A673 (cell line): ENCODE measurements around the gene SMARCC1. TPM values are rescaled to one million over a fixed set of nuclear protein-coding genes. Genes with fewer than 3 reads are reported as not detected.

Source experiments
- BruUV-seq: library from RNA; stranded (reverse); fragments of 400-500 nt; replicated peaks from 2 replicates; lab custom pipeline; 2021; lab: Mats Ljungman, UMichigan
- CTCF ChIA-PET: fragments of 300-600 bp; sonication (Branson Sonifier 250); formaldehyde crosslinking; loops from one replicate; lab custom pipeline; 2022; ENCODE audit warnings: antibody characterized with exemption; lab: Charles Lee
- POLR2A ChIA-PET: fragments of 300-600 bp; sonication (Branson Sonifier 250); formaldehyde crosslinking; loops from one replicate; lab custom pipeline; 2022; ENCODE audit warnings: antibody characterized with exemption; ENCODE audit not compliant: low non-redundant PET; lab: Charles Lee
- DNase-seq: peaks from one replicate; pipeline ENCODE4 v3.0.0-alpha.2; 2015; ENCODE audit warnings: low spot score
- H3K27ac ChIP-seq: fragments of 200-600 bp; sonication (generic); 2 replicates; pipeline ENCODE4 v1.5.1; 2016; ENCODE audit warnings: mixed run types, low read depth, mild to moderate bottlenecking, mixed read lengths, antibody characterized with exemption, low read length; ENCODE audit not compliant: poor library complexity, severe bottlenecking
- H3K27me3 ChIP-seq: fragments of 200-600 bp; sonication (generic); replicated peaks from 2 replicates; pipeline ENCODE4 v1.6.1; 2017; ENCODE audit warnings: mixed run types, low read depth, mild to moderate bottlenecking, mixed read lengths, antibody characterized with exemption, low read length; ENCODE audit not compliant: insufficient read depth, poor library complexity
- H3K36me3 ChIP-seq: fragments of 200-600 bp; sonication (generic); 2 replicates; pipeline ENCODE4 v1.6.1; 2016; ENCODE audit warnings: mixed run types, mild to moderate bottlenecking, mixed read lengths, antibody characterized with exemption, low read length; ENCODE audit not compliant: insufficient read depth, poor library complexity, severe bottlenecking
- H3K4me1 ChIP-seq: fragments of 200-600 bp; sonication (generic); 2 replicates; pipeline ENCODE4 v1.6.1; 2017; ENCODE audit warnings: mixed run types, mild to moderate bottlenecking, mixed read lengths, antibody characterized with exemption, low read length; ENCODE audit not compliant: insufficient read depth, poor library complexity, severe bottlenecking
- H3K4me3 ChIP-seq: fragments of 200-600 bp; sonication (generic); 2 replicates; pipeline ENCODE4 v1.5.1; 2016; ENCODE audit warnings: low read depth, mixed run types, mild to moderate bottlenecking, mixed read lengths, low read length; ENCODE audit not compliant: poor library complexity, severe bottlenecking
- H3K9me3 ChIP-seq: fragments of 200-600 bp; sonication (generic); 2 replicates; pipeline ENCODE4 v1.6.1; 2016; ENCODE audit warnings: mixed run types, low read depth, mild to moderate bottlenecking, mixed read lengths, antibody characterized with exemption, low read length; ENCODE audit not compliant: poor library complexity, severe bottlenecking
- EZH2 ChIP-seq: fragments of 200-600 bp; sonication (generic); IDR thresholded peaks from 2 replicates; pipeline ENCODE4 v1.6.1; 2017; ENCODE audit warnings: borderline replicate concordance, low read depth, mild to moderate bottlenecking, mixed read lengths, antibody characterized with exemption, low read length; ENCODE audit not compliant: poor library complexity, severe bottlenecking
- intact Hi-C: fragments of 100-400 bp; cut with micrococcal nuclease; formaldehyde crosslinking; loops from one replicate; pipeline ENCODE4 v1.10.0; 2022; ENCODE audit not compliant: unreplicated experiment
- total RNA-seq: library from RNA; stranded (reverse); gene quantifications from 2 replicates; pipeline ENCODE4 v1.2.3, GENCODE V29; 2021
- TF ChIP-seq, protein P1 (sequence below): fragments of 300-800, 200-600 bp; sonication (generic); conservative IDR thresholded peaks from 2 replicates; pipeline ENCODE4 v1.5.1; 2017; ENCODE audit warnings: low read depth, mild to moderate bottlenecking, antibody characterized with exemption, low read length, moderate library complexity, mixed read lengths

The SMARCC1 gene
- total RNA-seq, 1 experiment from 2014 or later, result 126 TPM

GRCh38 chr3:47824541-47825473 lies 43.1 kb upstream of the SMARCC1 start:
- Histone ChIP-seq H3K9me3 (no peaks in the 10 kb centered on the region), H3K4me1 (peaks cover 16% of the 10 kb centered on the region), H3K27ac (peak overlapping the region; percentile 88), H3K27me3 (no peaks in the 10 kb centered on the region), H3K36me3 (peaks cover 17% of the 10 kb centered on the region), H3K4me3 (peak overlapping the region; percentile 81)
- no TSS peak for BruUV-seq
- TF ChIP-seq, protein P1, sequence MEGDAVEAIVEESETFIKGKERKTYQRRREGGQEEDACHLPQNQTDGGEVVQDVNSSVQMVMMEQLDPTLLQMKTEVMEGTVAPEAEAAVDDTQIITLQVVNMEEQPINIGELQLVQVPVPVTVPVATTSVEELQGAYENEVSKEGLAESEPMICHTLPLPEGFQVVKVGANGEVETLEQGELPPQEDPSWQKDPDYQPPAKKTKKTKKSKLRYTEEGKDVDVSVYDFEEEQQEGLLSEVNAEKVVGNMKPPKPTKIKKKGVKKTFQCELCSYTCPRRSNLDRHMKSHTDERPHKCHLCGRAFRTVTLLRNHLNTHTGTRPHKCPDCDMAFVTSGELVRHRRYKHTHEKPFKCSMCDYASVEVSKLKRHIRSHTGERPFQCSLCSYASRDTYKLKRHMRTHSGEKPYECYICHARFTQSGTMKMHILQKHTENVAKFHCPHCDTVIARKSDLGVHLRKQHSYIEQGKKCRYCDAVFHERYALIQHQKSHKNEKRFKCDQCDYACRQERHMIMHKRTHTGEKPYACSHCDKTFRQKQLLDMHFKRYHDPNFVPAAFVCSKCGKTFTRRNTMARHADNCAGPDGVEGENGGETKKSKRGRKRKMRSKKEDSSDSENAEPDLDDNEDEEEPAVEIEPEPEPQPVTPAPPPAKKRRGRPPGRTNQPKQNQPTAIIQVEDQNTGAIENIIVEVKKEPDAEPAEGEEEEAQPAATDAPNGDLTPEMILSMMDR, result peak; percentile 57
- TF ChIP-seq EZH2, result no peak
- intact Hi-C loops, result no loop called here
- ChIA-PET POLR2A (interaction anchor here (0.6 kb wide), 1 partner anchor 36 kb away, joined by 4 read pairs; no protein-coding TSS in a partner anchor), CTCF (interaction anchor here (0.6 to 1.1 kb wide), 2 partner anchors 38 to 303 kb away, joined by 4 to 5 read pairs; no protein-coding TSS in a partner anchor)
- peak; percentile 81 for DNase-seq

DNA sequence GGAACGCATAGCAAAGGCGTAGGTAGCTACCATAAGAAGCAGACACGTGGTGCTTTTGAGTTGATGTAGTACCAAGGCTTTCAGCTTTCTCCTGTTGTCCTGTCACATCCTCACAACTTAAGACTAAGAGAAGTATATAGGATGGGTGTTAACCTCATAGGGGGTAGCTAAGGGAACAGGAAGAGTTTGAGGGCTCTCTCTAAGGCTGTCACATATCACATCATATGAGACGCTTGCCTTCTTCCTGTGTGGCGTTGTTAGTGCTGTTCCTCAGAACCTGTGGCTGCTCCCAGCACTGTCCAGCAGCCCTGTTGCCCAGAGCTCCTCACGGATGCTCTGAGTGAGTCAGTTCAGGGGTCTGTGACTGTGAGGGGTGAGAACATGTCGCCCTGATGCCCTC lies 35.9 kb upstream of the SMARCC1 start:
- Histone ChIP-seq H3K4me1 (no peaks in the 10 kb centered on the region), H3K4me3 (no peak overlapping the region), H3K27ac (no peak overlapping the region), H3K9me3 (no peaks in the 10 kb centered on the region), H3K27me3 (no peaks in the 10 kb centered on the region), H3K36me3 (no peaks in the 10 kb centered on the region)
- BruUV-seq, result no TSS peak
- DNase-seq, result no peak
- TF ChIP-seq EZH2, result no peak
- ChIA-PET CTCF (no interaction called here), POLR2A (no interaction called here)
- intact Hi-C loops, result no loop called here

- Histone ChIP-seq H3K36me3 (peaks cover 16% of the 10 kb centered on the region), H3K4me3 (no peak overlapping the region), H3K9me3 (no peaks in the 10 kb centered on the region), H3K4me1 (no peaks in the 10 kb centered on the region), H3K27me3 (no peaks in the 10 kb centered on the region), H3K27ac (no peak overlapping the region)
- TF ChIP-seq, protein P1, result no peak
- no peak for TF ChIP-seq EZH2
- intact Hi-C loops, result no loop called here
- no peak for DNase-seq
- POLR2A ChIA-PET, result no interaction called here
- CTCF ChIA-PET, result no interaction called here
- no TSS peak for BruUV-seq
Observed at GRCh38 chr3:47813551-47814177, 32.0 kb upstream of the SMARCC1 start.
